ENCODE data around the gene LRMDA. TPM values are rescaled to one million over a fixed set of nuclear protein-coding genes. Genes with fewer than 3 reads are reported as not detected.
A peak's percentile ranks its signal among the peaks of the same experiment; 100 is the strongest.

LRMDA gene
- total RNA-seq, 1 donor from 2014 or later = 29.9 TPM

DNA sequence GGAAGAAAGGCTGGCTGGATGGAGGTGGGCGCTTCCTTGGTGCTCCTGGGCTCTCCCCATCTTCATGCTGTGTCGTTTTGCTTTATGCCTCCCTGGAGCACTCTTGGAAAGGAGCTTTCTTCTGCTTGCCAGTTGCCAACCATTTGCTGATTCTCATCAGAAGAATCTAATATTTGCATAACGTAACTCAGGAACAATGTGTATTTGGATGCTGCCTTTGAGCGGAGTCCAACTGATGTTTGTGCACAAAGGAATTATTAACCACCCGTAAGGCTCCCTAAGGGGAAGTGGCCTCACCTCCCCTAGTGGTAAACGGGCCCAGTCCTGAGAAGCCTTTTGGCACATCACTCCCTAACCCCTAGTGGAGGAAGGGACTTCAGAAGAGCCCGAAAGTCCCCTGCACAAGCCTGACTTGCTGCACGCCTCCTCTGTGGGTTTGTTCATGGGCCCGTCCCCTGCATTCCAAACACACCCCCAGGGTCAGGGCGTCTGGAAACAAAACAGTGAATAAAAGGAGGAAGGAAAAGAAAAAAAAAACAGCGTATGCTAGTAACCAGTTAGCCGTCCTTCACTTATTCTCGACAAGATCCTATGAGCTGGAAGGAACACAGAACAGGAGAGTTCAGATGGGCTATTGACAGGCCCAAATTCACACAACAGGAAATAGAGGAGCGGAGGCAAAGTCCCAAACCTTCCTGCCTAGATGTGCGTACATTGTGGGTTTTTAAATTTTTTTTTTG, 602.2 kb downstream of the LRMDA start:
- intact Hi-C loops (cut with DNase I) = no loop called here
- peak; percentile 65 to 72 for ATAC-seq

DNA sequence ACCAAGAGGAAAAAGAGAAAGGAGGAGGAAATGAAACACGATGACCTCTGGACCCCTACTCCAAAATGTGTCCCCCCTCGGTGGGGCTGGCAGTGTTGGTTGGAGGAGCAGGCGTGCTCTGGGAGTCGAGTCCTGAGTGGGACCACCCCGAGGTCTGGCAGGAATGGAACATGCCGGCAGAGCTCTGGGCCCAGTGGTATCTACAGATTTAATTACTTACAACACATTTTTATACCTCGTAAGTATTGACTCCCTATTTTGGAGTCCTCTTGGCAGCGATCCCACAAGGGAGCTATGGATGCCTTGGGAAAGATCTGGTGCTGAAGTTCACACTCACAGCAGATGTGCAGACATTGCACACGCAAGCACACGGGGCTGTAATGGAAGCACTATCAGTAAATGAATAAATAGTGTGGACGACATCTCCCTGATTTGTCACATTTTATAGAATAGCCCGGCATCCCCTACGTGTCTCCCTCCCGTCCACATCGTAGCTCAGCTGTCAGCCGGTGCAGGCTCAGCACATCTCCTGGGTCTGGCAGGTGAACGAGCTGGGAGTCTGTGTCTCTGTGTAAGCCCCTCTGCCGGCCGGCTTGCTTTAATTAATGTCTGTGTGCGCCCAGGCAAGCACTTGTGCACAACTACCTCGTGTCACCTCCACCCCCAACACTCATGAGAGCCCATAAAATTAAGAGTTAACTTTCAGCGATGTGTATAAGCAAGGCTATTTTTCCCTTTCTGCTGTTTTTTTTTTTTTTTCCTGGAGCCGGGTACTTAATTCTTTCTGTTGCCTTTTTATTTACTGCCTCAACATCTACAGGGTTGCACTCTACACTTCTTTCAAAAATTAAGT, 603.2 kb downstream of the LRMDA start:
- TF ChIP-seq, protein P1, sequence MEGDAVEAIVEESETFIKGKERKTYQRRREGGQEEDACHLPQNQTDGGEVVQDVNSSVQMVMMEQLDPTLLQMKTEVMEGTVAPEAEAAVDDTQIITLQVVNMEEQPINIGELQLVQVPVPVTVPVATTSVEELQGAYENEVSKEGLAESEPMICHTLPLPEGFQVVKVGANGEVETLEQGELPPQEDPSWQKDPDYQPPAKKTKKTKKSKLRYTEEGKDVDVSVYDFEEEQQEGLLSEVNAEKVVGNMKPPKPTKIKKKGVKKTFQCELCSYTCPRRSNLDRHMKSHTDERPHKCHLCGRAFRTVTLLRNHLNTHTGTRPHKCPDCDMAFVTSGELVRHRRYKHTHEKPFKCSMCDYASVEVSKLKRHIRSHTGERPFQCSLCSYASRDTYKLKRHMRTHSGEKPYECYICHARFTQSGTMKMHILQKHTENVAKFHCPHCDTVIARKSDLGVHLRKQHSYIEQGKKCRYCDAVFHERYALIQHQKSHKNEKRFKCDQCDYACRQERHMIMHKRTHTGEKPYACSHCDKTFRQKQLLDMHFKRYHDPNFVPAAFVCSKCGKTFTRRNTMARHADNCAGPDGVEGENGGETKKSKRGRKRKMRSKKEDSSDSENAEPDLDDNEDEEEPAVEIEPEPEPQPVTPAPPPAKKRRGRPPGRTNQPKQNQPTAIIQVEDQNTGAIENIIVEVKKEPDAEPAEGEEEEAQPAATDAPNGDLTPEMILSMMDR (IDR thresholded peaks at IDR 0.05) = no peak
- intact Hi-C loops (cut with DNase I) = no loop called here
- Histone ChIP-seq H3K4me1 (peaks cover 32% of the 10 kb centered on the region), H3K27me3 (ENCODE audit: low read depth) (no peaks in the 10 kb centered on the region), H3K4me3 (no peak overlapping the region), H3K9me3 (peaks cover 9% of the 10 kb centered on the region), H3K36me3 (no peaks in the 10 kb centered on the region), H3K27ac (peak overlapping the region; percentile 31)
- ATAC-seq (no peak), DNase-seq (no peak)

More for the DNA sequence above, 602.2 kb downstream of the LRMDA start:
- Histone ChIP-seq H3K27me3 (ENCODE audit: low read depth) (no peaks in the 10 kb centered on the region), H3K4me1 (peaks cover 32% of the 10 kb centered on the region), H3K27ac (peak overlapping the region; percentile 31), H3K4me3 (no peak overlapping the region), H3K9me3 (peaks cover 2% of the 10 kb centered on the region), H3K36me3 (no peaks in the 10 kb centered on the region)
- DNase-seq = no peak
- TF ChIP-seq, protein P1 (IDR thresholded peaks at IDR 0.05) = peak; percentile 27

DNA sequence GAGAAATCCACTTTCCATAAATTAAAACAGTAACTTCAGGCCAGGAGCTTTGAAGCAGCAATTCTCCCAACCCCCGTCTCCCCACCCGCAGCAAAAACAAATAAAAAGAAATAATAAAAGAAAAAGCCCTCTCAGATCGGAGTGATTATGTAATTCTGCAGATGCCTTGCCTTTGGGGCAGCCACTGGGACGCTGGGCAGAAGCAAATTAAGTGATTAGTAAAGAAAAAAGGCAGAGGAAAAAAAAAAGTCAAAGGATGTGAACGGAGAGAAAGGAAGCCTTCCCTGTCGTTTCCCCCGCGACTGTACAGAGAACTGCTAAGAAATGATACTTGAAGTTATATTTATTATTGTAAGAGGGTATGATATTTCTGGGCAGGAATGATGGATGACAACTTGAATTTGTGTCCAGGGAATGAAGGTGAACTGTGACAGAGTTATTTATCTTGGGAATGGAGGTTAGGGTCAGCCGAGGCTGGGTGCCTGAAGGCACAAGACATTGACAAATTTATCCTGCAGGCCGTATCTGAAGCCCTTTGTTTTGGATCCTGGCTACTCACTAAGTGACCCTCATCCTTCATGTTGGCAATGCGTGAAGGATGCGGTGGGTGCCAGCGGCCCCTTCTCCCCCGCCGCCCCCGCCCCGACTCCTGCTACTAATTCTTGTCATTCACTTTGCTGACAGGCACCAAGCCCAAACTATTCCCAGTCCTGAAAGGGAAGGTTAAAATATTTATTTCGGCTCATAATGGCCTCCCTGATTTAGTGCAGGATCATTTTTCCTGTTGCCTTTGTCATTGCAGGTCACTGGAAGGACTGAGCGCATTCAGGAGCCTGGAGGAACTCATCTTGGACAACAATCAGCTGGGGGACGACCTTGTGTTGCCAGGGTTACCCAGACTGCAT, 604.0 kb downstream of the LRMDA start:
- DNase-seq (no peak), ATAC-seq (no peak)
- H3K4me3 ChIP-seq = peak overlapping the region; percentile 31
- H3K36me3 ChIP-seq = no peaks in the 10 kb centered on the region
- peaks cover 32% of the 10 kb centered on the region for H3K4me1 ChIP-seq
- intact Hi-C loops (cut with DNase I) = no loop called here
- no peaks in the 10 kb centered on the region for H3K27me3 ChIP-seq (ENCODE audit: low read depth)
- peaks cover 9% of the 10 kb centered on the region for H3K9me3 ChIP-seq
- H3K27ac ChIP-seq = peak overlapping the region; percentile 24
- TF ChIP-seq, protein P1 (IDR thresholded peaks at IDR 0.05) = no peak

DNA sequence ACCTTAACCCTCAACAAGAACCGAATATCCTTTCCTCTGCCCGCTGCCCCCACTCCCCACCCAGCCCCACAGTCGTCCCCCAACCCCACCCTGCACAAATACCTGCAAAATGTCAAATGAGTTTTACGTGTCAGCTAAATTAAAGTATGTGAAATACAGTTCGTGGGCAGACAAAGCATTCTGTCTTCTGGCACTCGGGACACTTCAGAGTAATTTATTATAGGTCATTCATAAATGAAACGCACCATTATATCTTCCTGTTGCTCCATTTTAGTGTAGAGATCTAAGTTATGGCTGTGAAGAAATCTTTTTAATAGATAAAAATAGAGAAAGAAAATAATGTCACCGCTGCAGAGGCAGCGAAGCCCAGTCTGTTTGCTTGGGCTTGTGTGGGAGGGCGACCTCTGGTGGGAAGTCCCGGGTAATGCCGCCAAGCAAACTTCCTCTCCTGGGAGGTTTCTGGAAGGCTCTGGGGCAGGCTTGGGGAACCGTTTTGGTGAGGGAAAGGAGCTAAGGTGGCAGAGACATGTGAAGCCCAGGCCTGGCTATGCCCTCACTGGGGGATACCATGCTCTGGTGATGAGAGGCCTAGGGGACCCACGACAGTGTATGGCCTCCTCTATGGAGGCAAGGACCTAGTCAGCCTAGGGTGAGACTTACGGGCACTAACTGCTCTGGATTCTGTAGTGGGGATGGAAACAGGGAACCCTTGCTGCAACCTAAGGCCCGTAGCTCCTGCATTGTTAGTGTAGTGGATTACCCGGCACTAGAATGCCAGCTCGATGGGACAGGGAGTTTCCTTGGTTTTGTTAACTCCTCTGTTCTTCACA, 604.9 kb downstream of the LRMDA start:
- Histone ChIP-seq H3K4me1 (peaks cover 32% of the 10 kb centered on the region), H3K27me3 (ENCODE audit: low read depth) (no peaks in the 10 kb centered on the region), H3K36me3 (no peaks in the 10 kb centered on the region), H3K27ac (peak overlapping the region; percentile 24), H3K4me3 (peak overlapping the region; percentile 31), H3K9me3 (peaks cover 9% of the 10 kb centered on the region)
- intact Hi-C loops (cut with DNase I) = no loop called here
- ATAC-seq (peak; percentile 88 to 89), DNase-seq (peak; percentile 77)
- TF ChIP-seq, protein P1 (IDR thresholded peaks at IDR 0.05) = peak; percentile 96
